Adrenal gland (tissue), 12 donors: ENCODE measurements around the gene DKK3. TPM values are rescaled to one million over a fixed set of nuclear protein-coding genes. Genes with fewer than 3 reads are reported as not detected.

Experiments
- DNase-seq, 7 donors: peaks; one replicate each; pipeline ENCODE4 v3.0.0-alpha.2; 2019 to 2020
- H3K27ac ChIP-seq, 5 donors: fragments of 200-600 bp; sonication (generic) in 4 of 5; 1 replicate in 3 of 5; 2 replicates in 2 of 5; pipeline versions ENCODE4 v1.5.1 to v1.8.0; 2016 to 2020; ENCODE audit warnings: mild to moderate bottlenecking in 1 of 5
- H3K27me3 ChIP-seq: fragments of 200-600 bp; 2 replicates; pipeline ENCODE4 v1.8.0; 2021
- H3K36me3 ChIP-seq, 2 donors: fragments of 200-600 bp; replicated peaks in 1 of 2; 1 replicate in 1 of 2; 2 replicates in 1 of 2; pipeline versions ENCODE4 v1.5.1 to v1.8.0; 2018 to 2022
- H3K4me1 ChIP-seq, 2 donors: fragments of 200-600 bp; replicated peaks in 1 of 2; 1 replicate in 1 of 2; 2 replicates in 1 of 2; pipeline versions ENCODE4 v1.5.1 to v1.8.0; 2018 to 2021
- H3K4me3 ChIP-seq, 4 donors: fragments of 200-600 bp; sonication (generic) in 3 of 4; one replicate each; pipeline ENCODE4 v1.5.1; 2016 to 2018
- H3K9me3 ChIP-seq, 3 donors: fragments of 200-600 bp; sonication (generic) in 1 of 3; replicated peaks in 1 of 3; 1 replicate in 2 of 3; 2 replicates in 1 of 3; pipeline versions ENCODE4 v1.5.1 to v1.8.0; 2016 to 2021
- POLR2A ChIP-seq, 2 donors: fragments of 450-650 bp; IDR thresholded peaks; one replicate each; pipeline ENCODE4 v1.6.1; 2017; ENCODE audit warnings: antibody characterized with exemption in 2 of 2, mild to moderate bottlenecking in 2 of 2, moderate library complexity in 1 of 2
- WGBS, 4 donors: extraction: QIAGEN DNeasy Blood & Tissue Kit in 2 of 4; methylation state at CpG; one replicate each; pipeline versions ENCODE4 v1.1.5 to v1.1.7; 2013 to 2017; 5-methylcytosine and 5-hydroxymethylcytosine counted together
- intact Hi-C, 2 donors: fragments of 100-400 bp; cut with DNase I; formaldehyde crosslinking; loops; one replicate each; pipeline versions ENCODE4 v1.14.1 to v1.15.0; 2022 to 2023
- polyA plus RNA-seq, 3 donors: library from polyadenylated mRNA; stranded (reverse); fragments of 200-250 nt in 2 of 3; fragments of 350-450 nt in 1 of 3; fragmentation: Illumina TruSeq in 1 of 3; extraction: RNeasy Lipid Tissue Mini Kit (QIAGEN cat#74804) in 1 of 3; gene quantifications; one replicate each; pipeline ENCODE4 v1.2.3, GENCODE V29; 2013 to 2014
- total RNA-seq, 9 donors: library from RNA; depleted of rRNA in 4 of 9; stranded (reverse); fragments of >200 nt in 4 of 9; fragments of 120-200 nt in 1 of 9; fragmentation: NEBNext Ultra II Directional in 1 of 9; extraction: Animal tissue kit (Norgen Biotek cat#: 25700) in 1 of 9; gene quantifications; one replicate each; pipeline versions ENCODE4 v1.1.0 to v1.2.4, GENCODE V29; 2013 to 2023
- TF ChIP-seq, protein P1 (sequence below), 6 experiments: fragments of 450-650 bp in 4 of 6; fragments of 200-600 bp in 2 of 6; sonication (generic) in 1 of 6; IDR thresholded peaks; 1 replicate in 5 of 6; 2 replicates in 1 of 6; pipeline versions ENCODE4 v1.5.1 to v1.8.0; 2016 to 2021; ENCODE audit warnings: antibody characterized with exemption in 6 of 6, mild to moderate bottlenecking in 2 of 6, moderate library complexity in 1 of 6
- donor health status: healthy with polysubstance abuse.
- donor health status: Bipolar disorder and iron deficiency.
- donor health status: DM: yes; HTN: yes; CAD: no.
- donor health status: DM: no; HTN: no; CAD: no.
- donor health status: DM: no; HTN: no; CAD: no.
- donor health status: DM: yes; HTN: yes; CAD: no.

The DKK3 gene
- total and polyA plus RNA-seq, 12 donors: 19.7 to 330 (median 103) TPM

DNA sequence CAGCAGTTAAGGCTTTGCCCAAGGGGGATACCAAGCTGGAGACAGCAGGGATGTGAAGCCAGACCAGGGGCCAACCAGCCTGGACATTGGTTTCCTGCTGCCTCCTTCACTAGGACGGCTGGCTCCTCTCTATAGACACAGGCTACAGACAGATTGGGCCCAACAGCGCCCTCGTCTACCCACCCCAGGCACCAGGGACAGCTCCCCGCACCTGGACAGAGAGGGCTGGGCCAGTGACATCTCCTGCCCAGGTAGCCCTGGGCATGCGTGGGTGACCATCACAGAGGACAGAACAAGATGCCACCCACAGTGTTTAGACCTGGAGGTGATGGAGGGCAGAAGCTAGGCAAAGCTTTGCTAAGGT is 1.2 kb downstream of the DKK3 start:
- no peaks in the 10 kb centered on the region for H3K9me3 ChIP-seq
- DNase-seq: no peak
- peaks cover 0 to under 1% of the 10 kb centered on the region in 2 donors for H3K36me3 ChIP-seq
- peak overlapping the region in 1 of 4 donors; percentile 78 for H3K4me3 ChIP-seq
- peaks cover 7% of the 10 kb centered on the region for H3K27me3 ChIP-seq
- intact Hi-C loops: no loop called here
- WGBS, 4 donors: 67 to 95% (median 89%) methylated on average over 1 to 5 of the region's 5 CpGs
- peaks cover 5 to 16% of the 10 kb centered on the region in 2 donors for H3K4me1 ChIP-seq
- H3K27ac ChIP-seq: peak overlapping the region in 2 of 5 donors; percentile 77
- no peak for TF ChIP-seq POLR2A (IDR thresholded peaks at IDR 0.05)
- TF ChIP-seq, protein P1, sequence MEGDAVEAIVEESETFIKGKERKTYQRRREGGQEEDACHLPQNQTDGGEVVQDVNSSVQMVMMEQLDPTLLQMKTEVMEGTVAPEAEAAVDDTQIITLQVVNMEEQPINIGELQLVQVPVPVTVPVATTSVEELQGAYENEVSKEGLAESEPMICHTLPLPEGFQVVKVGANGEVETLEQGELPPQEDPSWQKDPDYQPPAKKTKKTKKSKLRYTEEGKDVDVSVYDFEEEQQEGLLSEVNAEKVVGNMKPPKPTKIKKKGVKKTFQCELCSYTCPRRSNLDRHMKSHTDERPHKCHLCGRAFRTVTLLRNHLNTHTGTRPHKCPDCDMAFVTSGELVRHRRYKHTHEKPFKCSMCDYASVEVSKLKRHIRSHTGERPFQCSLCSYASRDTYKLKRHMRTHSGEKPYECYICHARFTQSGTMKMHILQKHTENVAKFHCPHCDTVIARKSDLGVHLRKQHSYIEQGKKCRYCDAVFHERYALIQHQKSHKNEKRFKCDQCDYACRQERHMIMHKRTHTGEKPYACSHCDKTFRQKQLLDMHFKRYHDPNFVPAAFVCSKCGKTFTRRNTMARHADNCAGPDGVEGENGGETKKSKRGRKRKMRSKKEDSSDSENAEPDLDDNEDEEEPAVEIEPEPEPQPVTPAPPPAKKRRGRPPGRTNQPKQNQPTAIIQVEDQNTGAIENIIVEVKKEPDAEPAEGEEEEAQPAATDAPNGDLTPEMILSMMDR (IDR thresholded peaks at IDR 0.05): no peak

DNA sequence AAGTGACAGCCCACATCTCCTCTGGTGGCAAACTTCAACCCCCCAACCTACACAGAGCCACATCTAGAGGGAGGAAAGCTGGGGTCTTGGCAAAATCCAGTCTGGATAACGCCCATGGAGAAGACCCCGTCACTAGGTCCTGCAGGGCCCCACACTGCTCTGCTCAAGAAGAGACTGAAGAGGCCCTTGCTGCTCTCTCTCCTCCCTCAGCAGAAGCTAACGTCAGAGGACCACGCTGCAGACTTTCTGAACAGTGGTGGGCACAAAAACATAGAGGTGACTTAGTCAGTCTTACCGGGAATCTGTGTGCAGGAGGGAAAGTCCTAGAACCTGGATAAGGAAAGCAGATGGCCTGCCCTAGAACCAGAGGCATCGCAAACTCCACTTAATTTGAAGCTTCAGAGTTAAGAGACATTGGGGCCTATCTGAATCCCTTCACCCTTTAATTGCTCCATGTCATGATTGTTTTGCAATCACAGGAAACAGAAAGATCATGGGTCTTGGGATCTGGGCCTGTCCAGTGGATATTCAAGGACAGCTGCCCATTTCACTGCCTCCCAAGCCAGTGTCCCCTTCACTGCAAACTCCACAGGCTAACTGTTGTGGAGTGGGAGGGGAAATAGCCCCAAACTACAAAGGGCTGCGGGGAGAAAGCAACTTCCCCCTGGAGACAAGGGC is 1.7 kb downstream of the DKK3 start:
- 89 to 92% (median 91%) methylated on average over 6 to 7 of the region's 7 CpGs for WGBS, 4 donors
- DNase-seq: no peak
- Histone ChIP-seq H3K27me3 (peaks cover 7% of the 10 kb centered on the region), H3K36me3 (peaks cover 0 to 5% of the 10 kb centered on the region in 2 donors), H3K9me3 (no peaks in the 10 kb centered on the region), H3K27ac (peak overlapping the region in 2 of 5 donors; percentile 77), H3K4me1 (peaks cover 5 to 16% of the 10 kb centered on the region in 2 donors), H3K4me3 (no peak overlapping the region)
- intact Hi-C loops: no loop called here
- TF ChIP-seq POLR2A (IDR thresholded peaks at IDR 0.05): no peak
- TF ChIP-seq, protein P1 (IDR thresholded peaks at IDR 0.05): no peak

DNA sequence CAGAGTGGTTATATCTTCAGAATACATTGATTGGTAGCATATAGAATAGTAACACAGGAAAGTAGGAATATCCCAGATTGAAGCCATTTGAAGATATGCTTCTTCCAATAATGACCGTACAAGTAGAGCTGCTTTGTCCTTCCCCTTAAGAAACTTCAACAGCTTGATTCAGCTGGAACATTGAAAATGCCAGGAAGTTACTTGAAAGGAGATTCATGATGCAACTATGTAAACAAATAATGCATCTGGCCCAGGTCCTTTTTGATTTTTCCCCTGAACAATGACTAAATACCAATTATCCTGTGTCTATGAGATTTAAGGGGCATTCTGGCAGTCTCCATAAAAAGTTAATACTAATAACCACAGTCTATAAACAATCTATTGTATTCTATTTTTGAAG is 3.0 kb downstream of the DKK3 start:
- peaks cover 7% of the 10 kb centered on the region for H3K27me3 ChIP-seq
- H3K4me1 ChIP-seq: peaks cover 5 to 16% of the 10 kb centered on the region in 2 donors
- intact Hi-C loops: no loop called here
- peak overlapping the region in 2 of 5 donors; percentile 29 to 54 for H3K27ac ChIP-seq
- peaks cover 0 to 10% of the 10 kb centered on the region in 2 donors for H3K36me3 ChIP-seq
- WGBS, 4 donors: 32 to 58% (median 50%) methylated on average over 1 of the region's 1 CpG
- DNase-seq: no peak
- no peaks in the 10 kb centered on the region for H3K9me3 ChIP-seq
- no peak overlapping the region for H3K4me3 ChIP-seq
- TF ChIP-seq POLR2A (IDR thresholded peaks at IDR 0.05): no peak
- TF ChIP-seq, protein P1 (IDR thresholded peaks at IDR 0.05): no peak

DNA sequence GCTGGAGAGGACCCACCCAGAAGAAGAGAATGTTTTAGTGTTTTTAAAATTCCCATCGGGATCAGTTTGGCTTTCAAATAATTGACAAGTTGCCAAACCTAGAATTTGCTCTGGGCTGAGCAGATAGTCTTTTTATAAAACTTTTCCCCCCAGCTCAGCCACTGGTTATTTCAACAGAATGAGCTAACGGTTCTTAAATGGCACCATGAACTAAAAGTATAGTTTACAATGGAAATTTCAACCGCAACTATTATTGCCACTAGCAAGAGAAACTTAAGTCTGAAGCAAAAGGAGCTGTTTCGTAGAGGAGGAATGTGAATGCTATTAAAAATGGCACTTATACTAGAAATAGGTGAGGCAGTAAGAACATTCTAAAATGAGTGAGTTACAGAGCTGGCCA is 3.4 kb downstream of the DKK3 start:
- DNase-seq: no peak
- H3K4me3 ChIP-seq: no peak overlapping the region
- H3K36me3 ChIP-seq: peaks cover 0 to 10% of the 10 kb centered on the region in 2 donors
- peaks cover 7% of the 10 kb centered on the region for H3K27me3 ChIP-seq
- no peaks in the 10 kb centered on the region for H3K9me3 ChIP-seq
- TF ChIP-seq, protein P1 (IDR thresholded peaks at IDR 0.05): no peak
- no peak for TF ChIP-seq POLR2A (IDR thresholded peaks at IDR 0.05)
- peak overlapping the region in 2 of 5 donors; percentile 29 to 54 for H3K27ac ChIP-seq
- H3K4me1 ChIP-seq: peaks cover 5 to 16% of the 10 kb centered on the region in 2 donors
- intact Hi-C loops: no loop called here
- WGBS, 4 donors: 68 to 80% (median 70%) methylated on average over 4 of the region's 4 CpGs
